Superior temporal gyrus (tissue), 1 donor: ENCODE results near the gene LRIG2.
"Not testable (repeated sequence)": the region's sequence is repeated elsewhere in the genome, so short reads cannot be mapped to it uniquely, and the experiment has no call there.

Experiments
- DNase-seq: peaks from one replicate; pipeline ENCODE4 v3.0.0-alpha.2; 2016; ENCODE audit errors: extremely low spot score

LRIG2 gene

GRCh38 chr1:113063456-113063855, 9.5 kb upstream of the LRIG2 start:
- not testable (repeated sequence) for DNase-seq

- DNase-seq, result no peak
Observed at GRCh38 chr1:113072141-113072756, 749 bp upstream of the LRIG2 start.

DNA sequence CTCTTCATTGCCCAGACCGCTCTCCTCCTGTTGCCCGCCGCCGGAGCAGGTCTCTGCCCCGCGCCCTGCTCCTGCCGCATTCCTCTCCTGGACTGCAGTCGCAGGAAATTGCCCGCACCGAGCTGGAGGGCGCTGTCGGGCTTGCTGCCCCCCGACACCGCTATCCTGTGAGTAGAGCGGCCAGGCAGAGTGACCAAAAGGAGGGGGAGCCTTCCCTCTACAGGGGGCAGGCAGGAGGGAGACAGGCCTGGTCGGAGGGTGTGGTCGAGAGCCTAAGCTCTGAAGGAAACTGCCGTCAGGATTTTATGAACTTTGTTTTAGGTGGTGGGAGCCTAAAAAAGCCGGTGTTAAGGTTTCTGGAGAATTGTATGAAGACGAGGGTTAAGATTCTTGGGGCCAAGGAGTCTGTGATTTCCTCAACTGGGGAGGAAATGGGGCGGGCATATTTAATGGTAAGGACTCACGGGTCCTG, 517 bp downstream of the LRIG2 start:
- DNase-seq, result no peak

GRCh38 chr1:113074237-113074636, 1.2 kb downstream of the LRIG2 start:
- no peak for DNase-seq

GRCh38 chr1:113077978-113078377, 5.0 kb downstream of the LRIG2 start:
- DNase-seq, result not testable (repeated sequence)

DNA sequence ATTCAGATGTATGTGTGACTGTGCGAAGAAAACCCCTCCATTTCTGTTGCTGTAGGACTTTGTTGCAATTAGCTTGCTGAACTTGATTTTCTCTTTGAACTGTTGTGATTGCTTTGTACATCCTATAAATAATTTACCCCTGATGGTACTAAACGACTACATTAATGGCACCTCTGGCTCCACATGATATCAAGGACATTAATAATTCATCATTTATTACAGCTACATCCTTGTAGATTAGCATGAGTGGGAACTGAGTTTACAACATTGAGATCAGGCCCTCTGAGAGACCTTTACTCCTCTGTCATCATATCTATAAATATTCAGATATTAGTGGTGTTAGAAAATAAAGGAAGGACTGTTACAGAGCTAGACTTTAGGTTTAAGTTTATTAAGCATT, 13.5 kb downstream of the LRIG2 start:
- DNase-seq, result no peak

GRCh38 chr1:113088972-113089371, 16.0 kb downstream of the LRIG2 start:
- no peak for DNase-seq

DNA sequence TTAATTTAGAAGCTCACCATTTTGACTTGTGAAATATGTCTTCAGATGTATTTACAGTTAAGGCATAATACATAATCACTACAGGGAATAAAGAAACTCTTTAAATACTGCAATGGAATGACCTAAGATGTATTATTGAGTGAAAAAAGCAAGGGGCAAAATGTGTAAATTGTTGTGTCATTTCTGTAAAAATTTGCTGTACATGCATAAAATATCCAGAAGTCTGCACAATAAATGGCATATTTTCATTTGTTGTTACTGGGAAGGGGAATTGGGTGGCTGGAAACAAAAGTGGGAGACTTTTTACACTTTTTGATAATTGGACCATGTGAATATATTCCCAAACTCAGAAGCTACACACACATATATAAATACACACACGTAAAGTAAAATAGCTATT, 17.1 kb downstream of the LRIG2 start:
- DNase-seq, result no peak

DNA sequence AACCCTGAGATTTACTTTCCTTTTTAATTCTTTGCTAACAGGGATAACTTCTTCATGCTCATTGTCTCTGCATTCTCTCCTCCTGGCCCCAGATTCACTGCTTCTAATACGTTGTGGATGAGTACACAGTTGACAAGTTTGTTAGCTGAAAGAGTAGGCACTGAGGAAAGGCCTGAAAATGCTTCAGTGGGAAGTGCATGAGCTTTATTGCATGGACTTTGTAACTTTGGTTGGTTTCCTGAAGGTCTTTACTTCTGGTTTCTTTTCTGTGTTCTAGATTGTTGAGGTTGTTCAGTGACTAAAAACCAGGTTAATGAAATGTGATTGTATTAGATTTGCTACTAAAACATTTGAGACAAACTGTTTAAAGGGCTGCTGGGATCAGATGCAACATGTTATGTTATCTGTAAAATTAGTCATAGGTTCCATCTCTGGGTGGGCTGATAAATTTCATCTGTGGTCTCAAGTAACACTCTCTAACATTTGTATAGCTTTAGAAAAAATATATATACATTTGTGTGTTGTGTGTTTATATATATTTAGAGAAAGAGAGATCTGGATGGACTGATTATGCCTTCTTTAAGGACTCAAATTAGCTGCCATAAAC, 19.1 kb downstream of the LRIG2 start:
- no peak for DNase-seq

- DNase-seq, result no peak
Observed at GRCh38 chr1:113094506-113094905, 21.5 kb downstream of the LRIG2 start.

DNA sequence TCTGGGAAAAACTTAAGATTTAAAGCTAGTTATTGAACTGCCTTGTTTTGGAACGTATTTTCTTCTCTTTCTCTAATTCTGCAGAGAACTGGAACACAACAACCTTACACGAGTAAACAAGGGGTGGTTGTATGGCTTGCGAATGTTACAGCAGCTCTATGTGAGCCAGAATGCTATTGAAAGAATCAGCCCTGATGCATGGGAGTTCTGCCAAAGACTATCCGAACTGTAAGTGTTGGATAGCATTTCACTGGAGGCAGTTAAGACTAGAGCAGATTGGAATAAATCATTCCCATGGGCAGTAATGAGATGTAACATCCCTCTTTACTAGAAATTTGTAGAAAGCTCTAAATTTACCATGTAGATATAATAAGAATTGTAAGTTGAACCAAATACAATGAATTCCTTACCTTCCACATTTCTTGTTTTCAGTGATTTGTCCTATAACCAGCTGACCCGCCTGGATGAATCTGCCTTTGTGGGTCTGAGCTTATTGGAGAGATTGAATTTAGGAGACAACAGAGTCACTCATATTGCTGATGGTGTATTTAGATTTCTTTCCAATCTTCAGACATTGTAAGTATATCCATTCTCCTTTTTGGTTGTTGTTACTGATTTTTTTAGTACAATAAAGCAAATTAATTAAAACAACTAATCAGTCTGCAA, 22.9 kb downstream of the LRIG2 start:
- DNase-seq, result peak; percentile 81

GRCh38 chr1:113096493-113096892, 23.5 kb downstream of the LRIG2 start:
- DNase-seq, result peak; percentile 57

DNA sequence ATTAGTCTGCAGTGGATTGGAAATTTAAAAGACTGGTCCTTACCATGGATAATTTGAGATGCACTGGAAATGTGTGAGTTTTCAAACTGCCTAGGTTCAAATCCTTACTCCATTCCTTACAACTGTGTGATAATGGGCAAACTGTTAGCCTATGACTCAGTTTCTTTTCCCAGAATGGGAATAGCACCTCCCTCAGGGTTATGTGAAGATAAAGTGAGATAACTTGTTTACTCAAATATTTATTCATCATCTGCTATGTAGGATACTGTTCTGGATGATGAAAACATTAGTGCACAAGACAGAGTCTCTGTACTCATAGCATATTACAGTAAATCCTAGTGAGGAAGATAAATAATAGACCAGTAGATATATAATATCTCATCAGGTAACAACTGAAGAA, 28.6 kb downstream of the LRIG2 start:
- DNase-seq, result no peak

- DNase-seq, result no peak
Observed at GRCh38 chr1:113103048-113103447, 30.1 kb downstream of the LRIG2 start.

DNA sequence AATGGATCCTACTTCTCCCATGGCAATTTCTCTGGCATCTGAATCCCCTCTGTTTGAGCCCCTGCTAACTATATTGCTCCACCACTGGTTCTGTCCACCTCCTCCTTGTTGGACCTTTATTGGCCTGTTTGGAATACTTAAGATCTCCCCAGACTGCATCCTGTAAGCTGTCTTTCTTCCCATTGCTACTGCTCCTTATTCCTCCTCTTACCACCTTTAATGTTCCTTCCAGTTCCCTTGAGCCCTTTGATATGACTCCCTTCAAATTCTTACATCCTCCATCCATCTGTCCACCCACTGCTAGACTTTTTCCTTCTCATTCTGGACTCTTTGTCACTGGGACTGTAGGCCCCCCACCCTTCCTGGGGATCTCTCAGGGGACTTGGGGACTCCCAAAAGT, 31.0 kb downstream of the LRIG2 start:
- DNase-seq, result no peak

DNA sequence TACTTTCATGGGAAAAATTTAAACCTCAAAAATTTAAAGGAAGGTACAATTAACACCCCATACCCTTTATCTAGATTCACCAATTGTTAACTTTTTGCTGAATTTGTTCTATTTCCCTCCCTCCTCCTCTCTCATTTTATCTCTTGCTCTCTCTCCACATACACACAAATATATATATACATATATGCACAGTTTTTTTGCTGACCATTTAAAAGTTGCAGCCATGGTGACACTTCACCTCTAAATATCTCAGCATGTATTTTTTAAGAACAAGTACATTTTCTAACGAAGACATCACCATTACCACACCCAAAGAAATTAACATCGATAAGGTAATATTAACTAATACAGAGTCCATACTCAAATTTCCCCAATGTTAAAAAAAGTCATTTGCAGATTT, 33.9 kb downstream of the LRIG2 start:
- DNase-seq, result no peak

DNA sequence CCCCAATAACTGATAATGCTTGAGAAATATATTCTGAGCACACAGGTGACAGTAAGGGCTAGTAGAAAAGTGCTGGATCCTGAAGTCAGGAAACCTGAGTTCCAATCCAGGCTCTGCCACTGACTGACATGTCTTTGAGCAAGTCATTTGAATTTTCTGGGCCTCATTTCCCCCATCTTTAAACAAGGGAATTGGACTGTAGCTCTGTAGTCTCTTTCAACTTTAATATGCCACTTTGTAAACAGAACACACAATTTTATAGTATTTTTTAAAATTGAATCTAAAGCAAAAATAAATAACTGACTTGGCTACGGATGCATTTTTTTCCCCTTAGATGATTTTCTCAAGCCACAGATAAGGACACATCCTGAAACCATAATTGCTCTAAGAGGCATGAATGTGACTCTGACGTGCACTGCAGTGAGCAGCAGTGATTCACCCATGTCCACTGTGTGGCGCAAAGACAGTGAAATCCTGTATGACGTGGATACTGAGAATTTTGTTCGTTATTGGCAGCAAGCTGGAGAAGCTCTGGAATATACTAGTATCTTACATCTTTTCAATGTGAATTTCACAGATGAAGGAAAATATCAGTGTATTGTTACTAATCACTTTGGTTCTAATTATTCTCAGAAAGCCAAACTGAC, 37.0 kb downstream of the LRIG2 start:
- peak; percentile 77 for DNase-seq

DNA sequence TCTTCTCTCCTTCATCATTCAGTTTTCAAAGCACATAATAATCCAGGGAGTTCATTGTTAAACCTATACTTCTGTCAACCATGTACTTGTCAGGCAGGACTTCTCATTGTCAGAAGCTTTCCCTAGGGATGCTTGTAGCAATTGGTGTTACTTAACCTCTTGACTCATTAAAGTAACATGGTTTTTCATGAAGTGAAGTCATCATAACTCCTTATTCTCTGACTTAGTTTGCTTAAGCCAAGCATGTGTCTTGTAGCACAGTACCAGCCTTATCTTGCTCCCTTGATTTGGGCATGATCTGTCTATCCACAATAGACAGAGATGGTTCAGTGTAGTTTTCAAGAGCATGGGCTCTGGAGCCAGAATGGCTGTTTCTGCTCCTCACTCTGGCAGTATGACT, 45.3 kb downstream of the LRIG2 start:
- no peak for DNase-seq

- no peak for DNase-seq
Observed at GRCh38 chr1:113123737-113124136, 50.7 kb downstream of the LRIG2 start.

- no peak for DNase-seq
Observed at GRCh38 chr1:113124366-113124765, 51.4 kb downstream of the LRIG2 start.

- DNase-seq, result no peak
Observed at GRCh38 chr1:113125517-113125916, 52.5 kb downstream of the LRIG2 start.

DNA sequence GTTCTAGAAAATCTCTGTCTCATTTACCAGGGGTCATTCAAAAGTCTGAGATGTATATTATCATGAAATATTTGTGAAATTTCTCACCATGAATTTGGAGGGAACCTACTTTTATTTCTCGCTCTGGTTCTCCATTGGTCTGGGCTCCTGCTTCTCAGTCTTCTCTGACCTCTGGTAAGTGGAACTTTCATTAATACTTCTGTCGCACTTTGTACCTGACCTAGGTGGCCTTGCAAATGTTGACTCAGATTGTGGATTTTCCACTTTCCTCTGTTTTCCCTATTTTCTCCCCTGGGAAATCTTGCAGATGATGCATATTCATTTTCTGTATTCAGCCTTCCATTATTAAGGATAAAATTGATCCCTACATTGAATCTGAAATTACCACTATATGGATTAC, 53.2 kb downstream of the LRIG2 start:
- DNase-seq, result no peak

- no peak for DNase-seq
Observed at GRCh38 chr1:113128116-113128515, 55.1 kb downstream of the LRIG2 start.
